ENCODE data around the gene ZNF211.

GRCh38 chr19:57606931-57607330, 26.0 kb upstream of the ZNF211 start:
- TF ChIP-seq CTCF (conservative IDR thresholded peaks at IDR 0.05; ENCODE audit: low read depth, low read length) (no peak), EZH2 (IDR thresholded peaks at IDR 0.05; ENCODE audit: borderline replicate concordance, low read depth, low read length, poor library complexity, severe bottlenecking) (no peak)

Measured in A673 (cell line).